Activated effector memory CD4-positive, alpha-beta T cell treated with anti-CD3 and anti-CD28 coated beads, Interleukin-2, amount 50 U/mL, for 16 hours (primary cell): Measurements from ENCODE around the gene RPL37A.
"Not testable (repeated sequence)": the region's sequence is repeated elsewhere in the genome, so short reads cannot be mapped to it uniquely, and the experiment has no call there.

Experiments used
- DNase-seq: peaks from one replicate; pipeline ENCODE4 v3.0.0-alpha.2; 2020

The RPL37A gene

DNA sequence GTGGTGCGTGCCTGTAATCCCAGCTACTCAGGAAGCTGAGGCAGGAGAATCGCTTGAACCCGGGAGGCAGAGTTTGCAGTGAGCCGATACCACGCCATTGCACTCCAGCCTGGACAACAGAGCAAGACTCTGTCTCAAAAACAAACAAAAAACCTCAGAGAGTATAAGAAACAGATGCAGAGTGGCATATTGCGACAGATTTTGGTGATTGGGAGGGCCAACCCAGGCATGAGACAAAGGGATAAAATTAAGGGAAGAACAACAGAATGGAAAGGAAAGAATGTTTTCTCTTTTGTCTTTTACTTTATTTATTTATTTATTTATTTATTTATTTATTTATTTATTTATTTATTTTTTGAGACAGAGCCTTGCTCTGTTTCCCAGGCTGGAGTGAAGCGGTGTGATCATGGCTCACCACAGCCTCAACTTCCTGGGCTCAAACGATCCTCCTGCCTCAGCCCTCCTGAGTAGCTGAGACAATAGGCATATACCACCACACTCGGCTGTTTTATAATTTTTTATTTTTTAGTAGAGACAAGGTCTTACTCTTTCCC lies 20.0 kb downstream of the RPL37A start:
- not testable (repeated sequence) for DNase-seq

DNA sequence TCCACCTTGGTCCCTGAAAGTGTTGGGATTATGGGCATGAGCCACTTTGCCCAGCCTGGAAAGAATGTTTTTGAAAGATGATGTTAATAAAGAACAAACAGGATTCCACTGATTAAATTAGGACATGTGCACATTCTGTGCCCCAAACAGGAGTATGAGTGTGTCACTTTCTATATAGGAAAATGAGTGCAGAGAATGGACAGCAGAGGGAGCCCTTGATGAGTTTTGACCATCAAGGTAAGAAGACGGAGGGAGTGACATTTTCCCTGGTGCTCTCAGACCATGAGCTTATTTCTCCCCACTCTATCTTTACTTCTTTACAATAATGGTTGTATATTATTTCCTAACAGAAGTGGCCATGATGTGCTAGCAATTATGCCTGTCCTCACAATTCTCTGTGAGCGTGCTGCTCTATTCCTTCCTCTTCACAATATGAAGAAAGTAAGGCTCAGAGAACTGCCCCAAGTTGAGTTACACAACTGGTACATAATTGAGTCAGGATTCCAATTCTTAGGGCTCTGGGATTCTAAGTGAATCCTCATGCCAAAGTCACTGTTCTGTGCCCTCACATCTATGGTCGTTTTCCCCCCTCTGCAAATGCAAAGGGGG lies 20.6 kb downstream of the RPL37A start:
- no peak for DNase-seq

- no peak for DNase-seq
Measured at GRCh38 chr2:216520112-216520511, 21.5 kb downstream of the RPL37A start.

- DNase-seq = no peak
Measured at GRCh38 chr2:216522892-216523502, 24.4 kb downstream of the RPL37A start.

DNA sequence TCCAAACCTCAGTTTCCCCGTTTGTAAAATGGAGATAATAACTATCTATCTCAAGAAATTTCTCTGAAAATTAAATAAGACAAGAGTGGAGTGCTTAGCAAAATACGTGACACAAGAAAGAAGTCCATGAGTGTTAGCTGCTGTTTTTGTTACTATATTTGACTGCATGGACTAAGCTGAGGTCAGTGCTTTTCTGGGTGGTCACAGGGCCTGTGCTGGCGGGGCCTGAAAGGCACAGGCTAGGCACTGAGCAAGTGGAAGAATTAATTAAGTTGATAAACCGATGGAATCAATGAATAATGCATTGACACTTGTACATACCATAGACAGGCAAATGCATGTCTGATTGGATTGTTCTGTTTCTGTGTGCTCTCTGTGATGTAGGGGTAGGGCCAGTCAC lies 27.3 kb downstream of the RPL37A start:
- no peak for DNase-seq

DNA sequence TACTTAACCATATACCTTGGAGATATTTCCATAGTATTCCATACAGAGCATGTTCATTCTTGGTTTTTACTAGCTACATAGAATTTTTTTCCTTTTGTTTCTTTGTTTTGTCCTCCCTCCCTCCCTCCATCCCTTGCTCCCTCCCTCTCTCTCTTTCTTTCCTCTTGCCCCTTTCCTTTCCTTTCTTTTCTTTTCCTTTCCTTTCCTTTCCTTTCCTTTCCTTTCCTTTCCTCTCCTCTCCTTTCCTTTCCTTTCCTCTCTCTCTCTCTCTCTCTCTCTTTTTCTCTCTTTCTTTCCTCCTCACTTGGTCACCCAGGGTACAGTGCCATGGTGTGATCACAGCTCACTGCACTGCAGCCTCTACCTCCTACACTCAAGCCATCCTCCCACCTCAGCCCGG lies 28.3 kb downstream of the RPL37A start:
- DNase-seq = no peak

DNA sequence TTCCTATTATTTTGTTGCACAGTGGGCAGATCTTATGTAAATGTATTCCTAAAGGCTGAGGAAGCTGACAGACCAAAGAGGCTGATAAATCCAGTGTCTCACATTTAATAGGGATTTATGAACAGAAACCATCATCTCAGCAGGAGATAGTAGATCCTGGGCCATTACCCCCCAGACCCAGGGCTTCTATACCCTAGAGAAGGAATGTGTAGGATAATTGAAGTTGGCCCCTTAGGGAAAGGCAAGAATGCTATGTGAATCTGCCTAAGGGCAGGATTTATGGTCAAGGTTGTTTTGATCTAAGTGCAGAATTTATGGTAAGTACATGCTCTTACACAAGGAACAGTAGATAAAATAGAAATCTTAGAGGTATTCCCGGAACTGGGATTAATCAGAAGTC lies 29.0 kb downstream of the RPL37A start:
- DNase-seq = no peak

- no peak for DNase-seq
Measured at GRCh38 chr2:216532562-216532961, 33.9 kb downstream of the RPL37A start.

GRCh38 chr2:216533609-216534008 lies 35.0 kb downstream of the RPL37A start:
- DNase-seq = no peak

GRCh38 chr2:216534809-216535208 lies 36.2 kb downstream of the RPL37A start:
- no peak for DNase-seq

DNA sequence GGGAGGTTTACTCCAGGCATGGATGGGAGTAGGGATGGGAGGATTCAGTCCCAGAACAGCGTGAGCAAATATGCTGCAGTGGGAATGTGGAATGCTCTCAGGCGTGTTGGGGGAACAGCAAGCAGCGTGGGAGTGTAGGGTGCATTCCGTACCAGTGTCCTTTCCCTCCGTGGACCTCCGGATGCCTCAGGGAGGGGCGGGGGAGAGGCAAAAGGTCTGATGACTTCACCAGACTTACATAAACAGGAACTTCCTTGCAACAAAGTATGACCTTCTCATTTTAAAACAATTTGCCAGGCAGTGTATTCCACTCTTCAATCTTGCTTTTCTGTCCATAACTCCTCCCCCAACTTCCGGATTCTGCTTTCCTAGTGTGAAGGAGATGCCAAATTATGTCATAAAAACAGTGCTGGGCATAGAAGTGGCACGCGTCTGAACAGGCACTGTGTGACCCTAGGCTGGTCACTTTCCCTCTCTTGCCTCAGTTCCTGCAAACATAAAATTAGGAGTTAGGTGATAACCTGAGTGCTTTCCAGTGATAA lies 36.9 kb downstream of the RPL37A start:
- DNase-seq = no peak

DNA sequence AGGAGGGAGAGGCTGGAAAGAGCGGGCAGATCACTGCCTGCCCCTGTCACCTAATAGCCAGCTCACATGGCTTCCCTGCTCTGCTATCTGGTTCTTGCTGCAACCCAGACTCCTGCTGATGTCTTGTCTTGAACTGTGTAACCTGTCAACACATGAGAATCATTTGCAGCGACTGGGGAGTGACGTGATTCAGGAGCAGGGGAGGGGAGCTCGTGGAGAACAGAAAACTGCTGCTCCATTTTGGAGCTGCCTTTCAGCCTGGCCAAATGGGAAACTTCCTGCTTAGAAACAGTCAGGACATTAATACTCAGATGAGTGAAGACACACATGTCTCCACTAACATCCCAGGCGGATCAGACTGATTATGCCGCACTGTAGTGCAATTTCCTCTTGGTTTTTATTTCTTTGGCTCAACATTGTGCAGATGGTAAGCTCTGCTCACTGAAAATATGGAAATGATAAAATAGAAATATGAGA lies 38.1 kb downstream of the RPL37A start:
- no peak for DNase-seq

- no peak for DNase-seq
Measured at GRCh38 chr2:216537366-216537765, 38.7 kb downstream of the RPL37A start.

DNA sequence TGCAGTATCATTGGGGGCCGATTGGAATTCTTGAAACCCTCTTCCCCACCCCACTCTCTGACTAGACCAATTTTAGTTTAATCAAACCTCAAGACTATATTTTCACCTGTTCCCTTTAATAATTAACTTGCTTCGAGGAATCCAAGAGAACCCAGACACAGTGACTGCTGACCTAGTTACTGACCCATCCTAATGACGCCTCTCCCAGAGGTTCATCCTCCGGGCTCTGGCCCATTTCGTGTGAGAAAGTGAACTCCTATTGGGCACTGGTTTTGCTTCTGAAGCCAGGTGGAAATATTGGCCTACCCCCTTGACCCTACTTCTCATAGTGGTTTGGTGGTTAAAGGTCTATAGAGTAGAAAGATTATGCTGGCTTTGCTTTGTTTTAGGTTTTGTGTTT lies 39.9 kb downstream of the RPL37A start:
- DNase-seq = no peak

DNA sequence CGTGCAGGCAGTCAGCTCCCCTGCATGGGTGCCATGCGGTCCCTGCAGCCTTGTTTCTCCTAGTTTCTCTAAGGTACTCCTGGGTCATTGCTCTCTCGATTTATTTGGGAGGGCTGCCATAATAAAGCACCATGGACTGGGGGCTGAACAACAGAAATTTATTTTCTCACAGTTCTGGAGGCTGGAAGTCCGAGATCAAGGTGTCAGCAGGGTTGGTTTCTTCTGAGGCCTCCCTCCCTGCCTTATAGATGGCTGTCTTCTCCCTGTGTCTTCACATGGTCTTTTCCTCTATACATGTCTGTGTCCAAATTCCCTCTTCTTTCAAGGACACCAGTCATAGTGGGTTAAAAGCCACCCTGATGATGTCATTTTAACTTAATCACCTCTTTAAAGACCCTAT lies 40.5 kb downstream of the RPL37A start:
- no peak for DNase-seq

GRCh38 chr2:216539791-216540241 lies 41.2 kb downstream of the RPL37A start:
- no peak for DNase-seq

- DNase-seq = no peak
Measured at GRCh38 chr2:216540920-216541319, 42.3 kb downstream of the RPL37A start.

DNA sequence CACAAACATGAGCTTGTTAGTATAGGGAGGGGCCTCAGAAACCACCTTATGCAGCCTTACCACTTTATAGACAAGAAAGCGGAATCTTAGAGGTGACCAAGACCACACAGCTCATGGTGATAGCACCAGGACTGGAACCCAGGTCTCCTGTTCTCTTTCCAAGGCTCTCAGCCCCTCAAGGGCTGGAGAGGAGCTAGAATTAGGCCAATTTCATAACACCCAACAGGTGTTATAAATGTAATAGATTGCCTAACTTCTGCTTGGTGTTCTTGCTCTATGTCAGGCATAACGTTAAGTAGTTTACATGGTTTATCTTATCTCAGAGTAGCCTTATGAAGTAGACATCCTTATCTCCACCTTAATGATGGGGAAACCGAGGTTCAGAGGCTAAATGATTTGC lies 42.9 kb downstream of the RPL37A start:
- no peak for DNase-seq

- no peak for DNase-seq
Measured at GRCh38 chr2:216545359-216545758, 46.7 kb downstream of the RPL37A start.

DNA sequence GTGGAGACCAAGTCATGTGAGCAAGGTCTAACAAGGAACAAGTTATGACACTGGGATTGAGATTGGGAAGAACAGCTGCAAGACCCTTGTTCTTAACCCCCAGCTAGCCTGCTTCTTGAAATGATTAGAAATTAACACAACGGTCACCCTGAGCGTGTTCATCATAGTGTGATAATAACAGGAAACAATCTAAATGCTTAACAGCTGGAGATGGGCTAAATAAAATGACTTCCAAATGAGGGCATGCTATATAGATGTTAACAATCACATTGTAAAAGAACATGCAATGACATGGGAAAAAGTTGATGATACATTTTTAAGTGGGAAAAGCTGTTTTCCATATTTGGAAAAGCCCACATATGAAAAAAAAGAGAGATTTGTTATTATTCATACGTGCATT lies 47.6 kb downstream of the RPL37A start:
- no peak for DNase-seq

DNA sequence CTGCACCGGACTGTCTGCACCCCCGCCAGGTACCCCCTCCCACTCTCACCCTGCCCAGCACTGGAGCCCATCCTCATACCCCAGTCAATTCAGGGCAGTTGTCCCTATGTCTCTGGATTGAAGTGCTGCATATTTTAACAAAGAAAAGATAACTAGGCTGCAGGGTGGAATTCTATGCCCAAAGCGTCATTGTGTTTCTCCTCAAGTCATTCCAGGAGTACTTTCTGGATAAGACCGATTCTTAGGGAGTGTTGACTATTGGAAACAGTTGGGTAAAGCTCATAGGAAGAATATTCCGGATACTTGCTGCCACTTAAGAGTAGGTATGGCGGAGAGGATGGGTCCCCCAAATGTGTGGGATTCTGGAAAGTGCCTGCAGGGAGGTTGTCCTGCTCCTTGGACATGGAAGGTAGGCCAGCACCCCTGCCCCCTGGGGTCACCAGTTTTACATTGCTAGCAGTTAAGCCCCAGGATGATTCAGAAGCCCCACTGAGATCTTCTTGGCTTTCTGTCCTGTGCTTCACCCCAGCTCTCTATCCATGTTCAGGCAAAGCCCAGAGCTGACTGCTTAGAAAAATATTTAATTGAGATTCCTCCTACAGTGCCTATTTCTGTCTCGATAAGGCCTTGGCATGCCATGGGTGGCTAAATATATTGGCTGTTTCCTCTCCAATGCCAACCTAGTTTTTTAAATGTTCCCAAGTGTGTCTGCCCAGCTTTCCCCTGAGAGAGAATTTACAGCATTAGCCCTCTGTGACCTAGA lies 48.2 kb downstream of the RPL37A start:
- DNase-seq = no peak

- DNase-seq = no peak
Measured at GRCh38 chr2:216548901-216549331, 50.3 kb downstream of the RPL37A start.

DNA sequence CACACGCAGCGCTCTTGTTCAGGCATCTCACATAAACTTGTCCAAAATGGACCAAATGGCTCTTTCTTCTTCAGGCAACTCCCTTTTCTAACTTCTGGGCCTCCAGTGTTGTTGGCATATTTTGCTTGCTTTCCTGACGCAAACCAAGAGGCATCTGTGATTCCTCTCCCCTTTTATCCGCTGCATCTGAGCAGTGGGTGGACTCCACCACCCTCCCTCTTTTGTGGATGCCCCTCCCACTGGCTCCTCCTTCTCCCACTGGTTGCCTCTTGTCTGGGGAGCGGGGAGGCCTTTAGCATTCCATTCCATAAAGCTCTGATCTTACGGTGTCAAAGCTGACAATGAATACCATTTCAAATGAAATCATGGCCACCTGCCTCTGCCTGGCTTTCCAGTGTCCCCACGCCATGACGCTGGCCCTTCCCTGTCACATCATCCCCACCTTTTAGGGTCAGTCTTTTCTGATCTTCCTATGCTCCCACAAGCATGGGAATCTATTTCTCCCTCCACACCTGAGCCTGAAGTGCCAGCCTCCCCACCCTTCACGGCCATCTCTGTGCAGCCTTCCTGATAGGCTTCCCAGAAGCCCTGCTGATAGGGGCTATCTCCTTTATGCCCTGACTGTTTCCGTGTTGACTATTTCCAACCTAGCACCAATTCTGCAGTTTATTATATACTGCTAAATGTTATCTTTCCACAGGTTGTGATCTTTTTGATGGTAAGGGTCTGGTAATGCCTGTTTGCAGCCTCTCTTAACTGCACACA lies 51.5 kb downstream of the RPL37A start:
- no peak for DNase-seq
